Measurements from ENCODE around the gene PATE1.

DNA sequence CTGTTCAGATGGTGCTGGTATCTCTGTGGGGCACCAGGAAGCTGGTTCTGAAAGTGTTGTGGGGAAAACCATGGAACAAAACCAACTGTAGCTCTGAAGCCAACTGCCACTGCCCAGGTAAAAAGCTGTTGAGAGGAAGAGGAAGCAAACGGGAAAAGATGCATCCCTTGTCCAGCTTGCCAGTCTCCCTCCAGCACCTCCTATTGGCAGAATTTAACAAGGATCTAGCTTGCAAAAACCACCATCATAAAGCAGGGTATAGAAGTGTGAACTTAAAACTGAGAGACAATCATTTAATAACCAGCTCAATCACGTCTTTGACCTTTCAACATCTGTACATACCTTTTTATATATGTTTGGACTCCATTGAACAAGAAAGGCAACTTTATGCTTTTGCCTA lies 4.5 kb downstream of the PATE1 start:
- TF ChIP-seq, protein P1, sequence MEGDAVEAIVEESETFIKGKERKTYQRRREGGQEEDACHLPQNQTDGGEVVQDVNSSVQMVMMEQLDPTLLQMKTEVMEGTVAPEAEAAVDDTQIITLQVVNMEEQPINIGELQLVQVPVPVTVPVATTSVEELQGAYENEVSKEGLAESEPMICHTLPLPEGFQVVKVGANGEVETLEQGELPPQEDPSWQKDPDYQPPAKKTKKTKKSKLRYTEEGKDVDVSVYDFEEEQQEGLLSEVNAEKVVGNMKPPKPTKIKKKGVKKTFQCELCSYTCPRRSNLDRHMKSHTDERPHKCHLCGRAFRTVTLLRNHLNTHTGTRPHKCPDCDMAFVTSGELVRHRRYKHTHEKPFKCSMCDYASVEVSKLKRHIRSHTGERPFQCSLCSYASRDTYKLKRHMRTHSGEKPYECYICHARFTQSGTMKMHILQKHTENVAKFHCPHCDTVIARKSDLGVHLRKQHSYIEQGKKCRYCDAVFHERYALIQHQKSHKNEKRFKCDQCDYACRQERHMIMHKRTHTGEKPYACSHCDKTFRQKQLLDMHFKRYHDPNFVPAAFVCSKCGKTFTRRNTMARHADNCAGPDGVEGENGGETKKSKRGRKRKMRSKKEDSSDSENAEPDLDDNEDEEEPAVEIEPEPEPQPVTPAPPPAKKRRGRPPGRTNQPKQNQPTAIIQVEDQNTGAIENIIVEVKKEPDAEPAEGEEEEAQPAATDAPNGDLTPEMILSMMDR (IDR thresholded peaks at IDR 0.05), result no peak
- TF ChIP-seq POLR2A (IDR thresholded peaks at IDR 0.05), result no peak

Data from right lobe of liver (tissue), 4 donors.